Activated CD4-positive, alpha-beta T cell treated with anti-CD3 and anti-CD28 coated beads for 48 hours (primary cell): ENCODE measurements around the gene CFAP91.

Experiments
- DNase-seq: peaks from one replicate; pipeline ENCODE4 v3.0.0-alpha.2; 2020

The CFAP91 gene

GRCh38 chr3:119745942-119746341 lies 43.1 kb downstream of the CFAP91 start:
- DNase-seq: no peak

- DNase-seq: no peak
Measured at GRCh38 chr3:119746423-119746822, 43.6 kb downstream of the CFAP91 start.

GRCh38 chr3:119747357-119747756 lies 44.5 kb downstream of the CFAP91 start:
- no peak for DNase-seq

DNA sequence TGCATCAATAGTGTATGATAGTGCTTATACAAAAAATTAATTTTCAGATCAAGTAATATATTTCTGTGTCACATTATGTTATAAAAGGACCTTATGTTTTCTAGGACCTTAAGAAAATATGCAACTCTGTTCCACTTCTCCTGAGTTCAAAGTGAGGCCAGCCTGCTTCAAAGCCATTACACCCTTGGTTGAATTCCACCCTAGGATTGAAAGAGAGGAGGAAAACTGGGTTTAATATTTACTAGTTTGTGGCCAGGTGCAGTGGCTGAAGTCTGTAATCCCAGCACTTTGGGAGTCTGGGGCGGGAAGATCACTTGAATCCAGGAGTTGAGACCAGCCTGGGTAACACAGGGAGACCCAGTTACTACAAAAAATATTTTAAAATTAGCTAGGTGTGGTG lies 46.2 kb downstream of the CFAP91 start:
- no peak for DNase-seq

DNA sequence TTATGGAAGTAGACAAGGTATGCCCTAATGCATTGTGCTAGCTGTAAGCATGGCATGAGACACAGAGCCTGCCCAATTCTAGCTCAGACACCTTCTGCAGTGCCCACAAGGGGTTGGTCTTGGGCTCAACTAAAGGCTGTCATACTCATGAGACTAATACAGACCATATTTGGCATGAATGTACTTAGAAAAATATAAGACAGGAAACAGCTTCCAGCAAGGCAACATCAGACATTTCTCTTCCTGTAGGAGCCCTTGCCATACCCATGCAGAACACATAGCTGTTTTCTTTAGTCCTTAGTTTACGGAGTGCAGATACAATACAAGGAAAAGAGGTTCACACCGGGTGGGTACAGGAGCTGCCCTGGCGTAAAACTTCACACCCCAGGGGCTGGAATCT lies 48.6 kb downstream of the CFAP91 start:
- no peak for DNase-seq
